ENCODE measurements around the gene GPR146. TPM values are rescaled to one million over a fixed set of nuclear protein-coding genes. Genes with fewer than 3 reads are reported as not detected.

The GPR146 gene
- total and polyA plus RNA-seq, 2 of the 8 experiments (the other 6 are each of a cell fraction or from before 2014, with no cell fraction given), result 1.8 to 2.7 TPM

GRCh38 chr7:1066242-1066588, 21.9 kb downstream of the GPR146 start:
- Histone ChIP-seq H3K27me3 (replicated peaks in 1 of 4; ENCODE audit: control insufficient read depth in 3 of 4, extremely low read depth in 1 of 4, insufficient read depth in 3 of 4, low read length in 3 of 4) (no peaks in the 10 kb centered on the region), H4K8ac (ENCODE audit: extremely low read depth, insufficient read depth, low read length) (no peak overlapping the region; the same call in 1 of the 2 replicates), H2AFZ (ENCODE audit: low read length) (no peak overlapping the region), H4K5ac (ENCODE audit: insufficient read length, low read depth, low read length) (no peak overlapping the region), H3K9ac (replicated peaks in 1 of 4; ENCODE audit: extremely low read depth in 1 of 4, low read depth in 3 of 4, low read length in 3 of 4) (no peak overlapping the region), H3K79me2 (ENCODE audit: control insufficient read depth in 1 of 2, insufficient read depth in 2 of 2, low read length in 2 of 2) (peaks cover 0 to 2% of the 10 kb centered on the region in 2 experiments; a peak in 1 of 4 replicates), H3K18ac (ENCODE audit: extremely low read depth, low read length) (no peak overlapping the region), H4K20me1 (replicated peaks in 1 of 2; ENCODE audit: control insufficient read depth in 1 of 2, insufficient read depth in 2 of 2, low read length in 2 of 2) (peaks cover 14 to 19% of the 10 kb centered on the region in 2 experiments), H4K91ac (replicated peaks; ENCODE audit: insufficient read length, low read length) (no peak overlapping the region), H3K36me3 (ENCODE audit: control insufficient read depth in 2 of 4, insufficient read depth in 4 of 4, low read length in 3 of 4) (no peaks in the 10 kb centered on the region), H3K56ac (replicated peaks; ENCODE audit: insufficient read length, low read depth, low read length) (no peak overlapping the region), H3K4me2 (ENCODE audit: insufficient read depth in 1 of 2, low read depth in 2 of 2, low read length in 2 of 2) (peak overlapping the region in 1 of 2 experiments; percentile 40; a peak in 2 of 4 replicates), H3K23ac (ENCODE audit: insufficient read length) (no peak overlapping the region), H3K27ac (ENCODE audit: low read depth, low read length) (no peak overlapping the region), H3K14ac (ENCODE audit: insufficient read length) (no peak overlapping the region), H2AK5ac (ENCODE audit: low read depth, low read length) (no peak overlapping the region), H3K79me1 (ENCODE audit: low read depth, low read length) (peaks cover 8% of the 10 kb centered on the region), H2BK15ac (ENCODE audit: low read length) (no peak overlapping the region), H2BK5ac (ENCODE audit: low read depth, low read length) (no peak overlapping the region), H3K4me3 (ENCODE audit: extremely low read depth in 1 of 4, insufficient read depth in 2 of 4, low read depth in 3 of 4, low read length in 4 of 4) (peak overlapping the region in 1 of 4 experiments; percentile 24; a peak in 1 of 8 replicates), H2BK12ac (ENCODE audit: low read depth, low read length) (no peak overlapping the region), H3K9me3 (ENCODE audit: insufficient read depth in 2 of 2, low read depth in 1 of 2, low read length in 1 of 2) (peaks cover 6 to 7% of the 10 kb centered on the region in 2 experiments; a peak in 3 of 4 replicates), H3K23me2 (ENCODE audit: low read depth, low read length) (peaks cover 5% of the 10 kb centered on the region), H2BK20ac (ENCODE audit: low read length) (no peak overlapping the region), H2BK120ac (replicated peaks; ENCODE audit: low read depth, low read length) (no peak overlapping the region), H3K4me1 (replicated peaks in 1 of 4; ENCODE audit: control insufficient read depth in 3 of 4, insufficient read depth in 4 of 4, low read length in 3 of 4) (peaks cover 0 to 8% (median 2%) of the 10 kb centered on the region in 4 experiments; a peak in 3 of 7 replicates), H3K4ac (replicated peaks; ENCODE audit: insufficient read length, low read depth, low read length) (no peak overlapping the region)
- CTCF ChIA-PET (ENCODE audit: partially characterized antibody), result interaction anchor here (0.8 to 6.4 kb wide), 36 partner anchors 10 to 156 kb away, joined by 3 to 143 read pairs (median 7); partner anchors contain the start of genes GPER1 and GPR146
- no peak for DNase-seq (ENCODE audit: low read depth in 1 of 2, low spot score in 2 of 2)
- 75% methylated on average over 21 of the region's 21 CpGs; no CpG with 5 or more reads in 1 of the 2 experiments for WGBS, 2 experiments (ENCODE audit: extremely low coverage in 1 of 2, insufficient coverage in 1 of 2, insufficient read length in 1 of 2, insufficient replicate concordance in 2 of 2, low coverage in 1 of 2, low lambda C conversion rate in 2 of 2, missing lambda C conversion rate in 1 of 2)
- POLR2A ChIA-PET (ENCODE audit: partially characterized antibody), result interaction anchor here (0.9 to 1.5 kb wide), 6 partner anchors 67 to 127 kb away, joined by 3 to 6 read pairs (median 4); partner anchors contain the start of gene COX19
- FAIRE-seq, result no peak
- TF ChIP-seq, protein P1, sequence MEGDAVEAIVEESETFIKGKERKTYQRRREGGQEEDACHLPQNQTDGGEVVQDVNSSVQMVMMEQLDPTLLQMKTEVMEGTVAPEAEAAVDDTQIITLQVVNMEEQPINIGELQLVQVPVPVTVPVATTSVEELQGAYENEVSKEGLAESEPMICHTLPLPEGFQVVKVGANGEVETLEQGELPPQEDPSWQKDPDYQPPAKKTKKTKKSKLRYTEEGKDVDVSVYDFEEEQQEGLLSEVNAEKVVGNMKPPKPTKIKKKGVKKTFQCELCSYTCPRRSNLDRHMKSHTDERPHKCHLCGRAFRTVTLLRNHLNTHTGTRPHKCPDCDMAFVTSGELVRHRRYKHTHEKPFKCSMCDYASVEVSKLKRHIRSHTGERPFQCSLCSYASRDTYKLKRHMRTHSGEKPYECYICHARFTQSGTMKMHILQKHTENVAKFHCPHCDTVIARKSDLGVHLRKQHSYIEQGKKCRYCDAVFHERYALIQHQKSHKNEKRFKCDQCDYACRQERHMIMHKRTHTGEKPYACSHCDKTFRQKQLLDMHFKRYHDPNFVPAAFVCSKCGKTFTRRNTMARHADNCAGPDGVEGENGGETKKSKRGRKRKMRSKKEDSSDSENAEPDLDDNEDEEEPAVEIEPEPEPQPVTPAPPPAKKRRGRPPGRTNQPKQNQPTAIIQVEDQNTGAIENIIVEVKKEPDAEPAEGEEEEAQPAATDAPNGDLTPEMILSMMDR (IDR thresholded peaks at IDR 0.05; ENCODE audit: control extremely low read depth in 1 of 3, insufficient read depth in 1 of 3, low read depth in 1 of 3, low read length in 3 of 3), result no peak
- TF ChIP-seq BACH1 (IDR thresholded peaks at IDR 0.05; ENCODE audit: low read length) (no peak), ASH2L (IDR thresholded peaks at IDR 0.05; ENCODE audit: low read length) (no peak), KDM1A (IDR thresholded peaks at IDR 0.05; ENCODE audit: borderline replicate concordance, low read length) (no peak), YY1 (IDR thresholded peaks at IDR 0.05; ENCODE audit: low read depth, low read length) (no peak), CHD2 (IDR thresholded peaks at IDR 0.05; ENCODE audit: low read length) (no peak)

Measured in H1 (cell line).